HL-60 (cell line): ENCODE measurements around the gene SAFB.

Experiments used
- DNase-seq, 2 experiments: peaks; one replicate each; pipeline ENCODE4 v3.0.0-alpha.2; 2010 to 2020; ENCODE audit warnings: low read depth in 1 of 2, low spot score in 1 of 2
- H3K27ac ChIP-seq: fragments of 250-450 bp; sonication (Bioruptor Pico); replicated peaks from 2 replicates; pipeline ENCODE4 v1.5.1; 2020; ENCODE audit warnings: mild to moderate bottlenecking, moderate library complexity
- H3K27me3 ChIP-seq: fragments of 250-450 bp; sonication (Bioruptor Pico); 2 replicates; pipeline ENCODE4 v1.5.1; 2021; ENCODE audit warnings: mild to moderate bottlenecking, moderate library complexity; ENCODE audit not compliant: insufficient read depth, poor library complexity, severe bottlenecking
- H3K4me3 ChIP-seq: replicated peaks from 2 replicates; pipeline ENCODE4 v1.5.1; 2011; ENCODE audit warnings: mild to moderate bottlenecking, control low read depth, low read length; ENCODE audit not compliant: insufficient read depth
- GABPA ChIP-seq: IDR thresholded peaks from 2 replicates; pipeline ENCODE4 v1.6.1; 2012; ENCODE audit warnings: low read depth
- POLR2AphosphoS5 ChIP-seq: IDR thresholded peaks from 2 replicates; pipeline ENCODE4 v1.6.1; 2012; ENCODE audit warnings: low read depth
- SPI1 ChIP-seq: IDR thresholded peaks from 2 replicates; pipeline ENCODE4 v1.6.1; 2012; ENCODE audit warnings: low read depth, mild to moderate bottlenecking, borderline replicate concordance
- TF ChIP-seq, protein P1 (sequence below): IDR thresholded peaks from 2 replicates; pipeline ENCODE4 v1.6.1; 2012; ENCODE audit warnings: low read depth; ENCODE audit not compliant: insufficient replicate concordance
- TF ChIP-seq, protein P2 (sequence below): IDR thresholded peaks from one replicate; pipeline ENCODE4 v1.5.1; 2011; ENCODE audit warnings: low read length, control low read depth, inconsistent platforms; ENCODE audit not compliant: insufficient read depth

The SAFB gene

GRCh38 chr19:5671600-5671999 is 48.7 kb downstream of the SAFB start:
- no peak for DNase-seq
- H3K27ac ChIP-seq: no peak overlapping the region
- H3K27me3 ChIP-seq: no peaks in the 10 kb centered on the region
- TF ChIP-seq POLR2AphosphoS5 (no peak), GABPA (no peak), SPI1 (no peak)
- TF ChIP-seq, protein P1, sequence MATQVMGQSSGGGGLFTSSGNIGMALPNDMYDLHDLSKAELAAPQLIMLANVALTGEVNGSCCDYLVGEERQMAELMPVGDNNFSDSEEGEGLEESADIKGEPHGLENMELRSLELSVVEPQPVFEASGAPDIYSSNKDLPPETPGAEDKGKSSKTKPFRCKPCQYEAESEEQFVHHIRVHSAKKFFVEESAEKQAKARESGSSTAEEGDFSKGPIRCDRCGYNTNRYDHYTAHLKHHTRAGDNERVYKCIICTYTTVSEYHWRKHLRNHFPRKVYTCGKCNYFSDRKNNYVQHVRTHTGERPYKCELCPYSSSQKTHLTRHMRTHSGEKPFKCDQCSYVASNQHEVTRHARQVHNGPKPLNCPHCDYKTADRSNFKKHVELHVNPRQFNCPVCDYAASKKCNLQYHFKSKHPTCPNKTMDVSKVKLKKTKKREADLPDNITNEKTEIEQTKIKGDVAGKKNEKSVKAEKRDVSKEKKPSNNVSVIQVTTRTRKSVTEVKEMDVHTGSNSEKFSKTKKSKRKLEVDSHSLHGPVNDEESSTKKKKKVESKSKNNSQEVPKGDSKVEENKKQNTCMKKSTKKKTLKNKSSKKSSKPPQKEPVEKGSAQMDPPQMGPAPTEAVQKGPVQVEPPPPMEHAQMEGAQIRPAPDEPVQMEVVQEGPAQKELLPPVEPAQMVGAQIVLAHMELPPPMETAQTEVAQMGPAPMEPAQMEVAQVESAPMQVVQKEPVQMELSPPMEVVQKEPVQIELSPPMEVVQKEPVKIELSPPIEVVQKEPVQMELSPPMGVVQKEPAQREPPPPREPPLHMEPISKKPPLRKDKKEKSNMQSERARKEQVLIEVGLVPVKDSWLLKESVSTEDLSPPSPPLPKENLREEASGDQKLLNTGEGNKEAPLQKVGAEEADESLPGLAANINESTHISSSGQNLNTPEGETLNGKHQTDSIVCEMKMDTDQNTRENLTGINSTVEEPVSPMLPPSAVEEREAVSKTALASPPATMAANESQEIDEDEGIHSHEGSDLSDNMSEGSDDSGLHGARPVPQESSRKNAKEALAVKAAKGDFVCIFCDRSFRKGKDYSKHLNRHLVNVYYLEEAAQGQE: no peak
- TF ChIP-seq, protein P2, sequence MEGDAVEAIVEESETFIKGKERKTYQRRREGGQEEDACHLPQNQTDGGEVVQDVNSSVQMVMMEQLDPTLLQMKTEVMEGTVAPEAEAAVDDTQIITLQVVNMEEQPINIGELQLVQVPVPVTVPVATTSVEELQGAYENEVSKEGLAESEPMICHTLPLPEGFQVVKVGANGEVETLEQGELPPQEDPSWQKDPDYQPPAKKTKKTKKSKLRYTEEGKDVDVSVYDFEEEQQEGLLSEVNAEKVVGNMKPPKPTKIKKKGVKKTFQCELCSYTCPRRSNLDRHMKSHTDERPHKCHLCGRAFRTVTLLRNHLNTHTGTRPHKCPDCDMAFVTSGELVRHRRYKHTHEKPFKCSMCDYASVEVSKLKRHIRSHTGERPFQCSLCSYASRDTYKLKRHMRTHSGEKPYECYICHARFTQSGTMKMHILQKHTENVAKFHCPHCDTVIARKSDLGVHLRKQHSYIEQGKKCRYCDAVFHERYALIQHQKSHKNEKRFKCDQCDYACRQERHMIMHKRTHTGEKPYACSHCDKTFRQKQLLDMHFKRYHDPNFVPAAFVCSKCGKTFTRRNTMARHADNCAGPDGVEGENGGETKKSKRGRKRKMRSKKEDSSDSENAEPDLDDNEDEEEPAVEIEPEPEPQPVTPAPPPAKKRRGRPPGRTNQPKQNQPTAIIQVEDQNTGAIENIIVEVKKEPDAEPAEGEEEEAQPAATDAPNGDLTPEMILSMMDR: no peak
- no peak overlapping the region for H3K4me3 ChIP-seq

DNA sequence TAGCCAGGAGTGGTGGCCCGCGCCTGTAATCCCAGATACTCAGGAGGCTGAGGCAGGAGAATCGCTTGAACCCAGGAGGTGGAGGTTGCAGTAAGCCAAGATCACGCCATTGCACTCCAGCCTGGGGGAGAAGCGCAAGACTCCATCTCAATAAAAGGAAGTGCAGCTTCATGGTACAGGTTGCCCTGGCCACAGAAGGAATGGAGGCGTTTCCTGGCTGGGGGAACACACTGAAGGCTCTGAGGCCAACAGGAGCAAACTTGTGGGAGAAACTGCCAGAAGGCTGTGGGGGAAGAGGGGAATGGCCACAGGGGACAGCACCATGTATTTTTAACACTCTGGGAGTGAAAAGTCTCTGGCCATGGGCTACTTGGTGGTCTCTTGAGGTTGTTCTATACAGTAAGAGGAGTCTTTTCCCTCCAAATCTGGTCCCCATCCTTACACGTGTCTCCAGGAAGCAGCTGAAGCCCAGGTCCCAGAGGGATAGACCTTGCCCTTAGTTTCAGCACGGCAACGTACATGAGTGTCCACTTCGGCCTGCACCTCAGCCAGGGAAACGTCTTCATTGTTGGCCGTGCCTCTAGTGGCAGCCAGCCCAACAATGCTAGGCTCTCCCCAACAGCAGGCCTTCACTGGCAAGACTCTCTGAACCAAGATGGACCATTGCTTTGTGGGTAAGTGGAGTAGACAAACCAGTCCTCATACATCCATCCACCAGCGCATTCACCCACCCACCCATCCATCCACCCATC is 50.0 kb downstream of the SAFB start:
- DNase-seq: no peak

GRCh38 chr19:5673752-5674151 is 50.9 kb downstream of the SAFB start:
- TF ChIP-seq, protein P2: no peak
- TF ChIP-seq SPI1 (no peak), GABPA (no peak), POLR2AphosphoS5 (no peak)
- TF ChIP-seq, protein P1: no peak
- DNase-seq: no peak
- H3K27me3 ChIP-seq: no peaks in the 10 kb centered on the region
- H3K27ac ChIP-seq: no peak overlapping the region
- no peak overlapping the region for H3K4me3 ChIP-seq

More for the DNA sequence above, 50.0 kb downstream of the SAFB start:
- Histone ChIP-seq H3K27me3 (no peaks in the 10 kb centered on the region), H3K27ac (no peak overlapping the region), H3K4me3 (no peak overlapping the region)
- TF ChIP-seq POLR2AphosphoS5: 0 out of 2 replicates have a peak, but pooled peaks have one; percentile 22
- TF ChIP-seq, protein P2: no peak
- TF ChIP-seq SPI1: peak; percentile 59; the same call in 1 of the 2 replicates

- Histone ChIP-seq H3K4me3 (no peak overlapping the region), H3K27me3 (no peaks in the 10 kb centered on the region), H3K27ac (no peak overlapping the region)
- DNase-seq: no peak
- TF ChIP-seq, protein P1: no peak
- TF ChIP-seq GABPA: no peak
- TF ChIP-seq, protein P2: no peak
- no peak; the same call in 1 of the 2 replicates for TF ChIP-seq POLR2AphosphoS5
- TF ChIP-seq SPI1: no peak
Observed at GRCh38 chr19:5674714-5675113, 51.8 kb downstream of the SAFB start.
